Spleen (tissue), 7 donors: ENCODE results near the gene KCNB1.

ENCODE experiments used
- CTCF ChIP-seq, 11 experiments: fragments of 200-600 bp in 7 of 11; fragments of 450-650 bp in 4 of 11; sonication (generic) in 4 of 11; IDR thresholded peaks in 8 of 11; conservative IDR thresholded peaks in 3 of 11; 1 replicate in 7 of 11; 2 replicates in 4 of 11; pipeline versions ENCODE4 v1.4.0 to v1.8.0; 2016 to 2021; ENCODE audit warnings: antibody characterized with exemption in 11 of 11, inconsistent platforms in 4 of 11, mild to moderate bottlenecking in 1 of 11
- POLR2AphosphoS5 ChIP-seq, 3 donors: sonication (generic); formaldehyde crosslinking; IDR thresholded peaks; one replicate each; pipeline ENCODE4 v1.5.1; 2017; ENCODE audit warnings: antibody characterized with exemption in 3 of 3
- donor health status: DM: no; HTN: no; CAD: no; lungs with moderate emphysema.
- donor health status: DM: no; HTN: no; CAD: no.
- donor health status: DM: no; HTN: no; CAD: no.

- TF ChIP-seq CTCF (IDR thresholded peaks at IDR 0.05 in 8 of 11, conservative IDR thresholded peaks at IDR 0.05 in 3 of 11) (no peak), POLR2AphosphoS5 (IDR thresholded peaks at IDR 0.05) (no peak)
These were observed 107.3 kb downstream of the KCNB1 start for GRCh38 chr20:49375170-49375569.
